GM21723 (cell line): ENCODE data around the gene B4GALNT4.
"Not testable (repeated sequence)": the region's sequence is repeated elsewhere in the genome, so short reads cannot be mapped to it uniquely, and the experiment has no call there.

Experiments used
- ATAC-seq: cut with Tn5 transposase; IDR thresholded peaks from one replicate; pipeline ENCODE4 v1.9.1; 2021; ENCODE audit warnings: mild to moderate bottlenecking, moderate library complexity; ENCODE audit not compliant: unreplicated experiment

B4GALNT4 gene

DNA sequence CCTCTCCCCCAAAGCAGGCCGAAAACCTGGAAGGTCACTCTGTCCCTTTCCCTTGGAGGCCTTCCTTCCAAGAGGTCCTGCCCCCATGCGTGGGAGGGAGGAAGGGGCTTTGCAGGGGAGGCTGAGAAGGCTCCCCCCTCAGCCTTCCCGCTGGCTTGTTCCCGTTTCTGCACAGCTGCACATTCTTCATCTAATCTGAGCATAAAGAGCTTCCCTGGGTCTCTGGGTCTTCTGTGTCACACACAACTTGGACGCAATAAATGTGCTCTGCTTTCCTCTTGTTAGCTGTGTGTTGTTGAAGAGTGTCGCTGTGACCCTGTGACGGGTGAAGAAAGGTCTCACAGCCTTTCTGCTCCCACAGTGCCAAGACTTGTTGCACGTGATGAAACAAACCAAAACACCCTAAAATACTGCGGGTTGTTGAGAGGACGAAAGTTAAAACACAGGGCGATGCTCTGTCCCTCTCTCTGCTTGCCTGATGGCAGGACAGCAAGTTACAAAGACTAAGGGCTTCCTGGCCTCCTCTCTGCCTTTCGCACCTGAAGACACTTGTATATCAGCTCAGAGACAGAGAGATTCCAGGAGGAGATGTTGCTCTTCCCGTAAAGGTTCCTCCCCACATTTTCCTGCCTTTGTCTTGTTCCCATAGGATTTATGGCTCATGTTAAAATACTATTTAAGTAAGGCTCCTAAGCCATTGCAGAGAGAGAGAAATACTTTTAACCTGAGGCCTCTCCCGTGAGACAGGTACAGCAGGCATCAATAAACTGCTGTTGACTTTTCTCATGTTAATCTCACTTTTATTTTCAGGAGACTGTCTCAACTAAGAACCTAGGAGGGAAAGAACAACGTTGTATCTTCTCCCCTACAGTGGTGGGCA lies 33.3 kb upstream of the B4GALNT4 start:
- ATAC-seq, result no peak

- ATAC-seq, result no peak
These were observed 32.6 kb upstream of the B4GALNT4 start for GRCh38 chr11:336659-337198.

- ATAC-seq, result no peak
These were observed 31.6 kb upstream of the B4GALNT4 start for GRCh38 chr11:337711-338110.

- ATAC-seq, result no peak
These were observed 29.3 kb upstream of the B4GALNT4 start for GRCh38 chr11:339963-340362.

- no peak for ATAC-seq
These were observed 28.5 kb upstream of the B4GALNT4 start for GRCh38 chr11:340539-341512.

GRCh38 chr11:342328-342727 lies 27.0 kb upstream of the B4GALNT4 start:
- no peak for ATAC-seq

GRCh38 chr11:344836-345578 lies 24.3 kb upstream of the B4GALNT4 start:
- no peak for ATAC-seq

- ATAC-seq, result no peak
These were observed 22.8 kb upstream of the B4GALNT4 start for GRCh38 chr11:346529-346928.

GRCh38 chr11:349270-349954 lies 19.9 kb upstream of the B4GALNT4 start:
- not testable (repeated sequence) for ATAC-seq

- not testable (repeated sequence) for ATAC-seq
These were observed 19.1 kb upstream of the B4GALNT4 start for GRCh38 chr11:350033-350722.

- ATAC-seq, result no peak
These were observed 18.5 kb upstream of the B4GALNT4 start for GRCh38 chr11:350723-351255.

DNA sequence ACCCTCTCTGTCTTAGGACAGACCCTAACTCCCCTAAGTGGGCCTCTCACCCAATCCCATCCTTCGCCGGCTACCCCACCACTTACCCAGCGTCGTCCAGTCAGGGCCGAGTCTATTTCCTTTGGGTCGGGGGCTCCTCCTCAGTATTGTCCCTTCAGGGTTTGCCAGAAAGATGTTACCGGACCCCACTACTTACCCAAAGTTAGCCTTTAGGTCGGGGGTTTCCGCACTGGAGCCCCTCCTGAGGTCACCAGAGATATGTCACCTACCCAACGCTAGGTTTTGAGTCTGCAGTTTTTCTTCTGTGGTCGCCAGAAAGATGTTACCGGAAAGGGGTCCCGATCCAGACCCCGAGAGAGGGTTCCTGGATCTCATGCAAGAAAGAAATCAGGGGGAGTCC lies 17.9 kb upstream of the B4GALNT4 start:
- no peak for ATAC-seq

GRCh38 chr11:352456-353031 lies 16.8 kb upstream of the B4GALNT4 start:
- ATAC-seq, result no peak

DNA sequence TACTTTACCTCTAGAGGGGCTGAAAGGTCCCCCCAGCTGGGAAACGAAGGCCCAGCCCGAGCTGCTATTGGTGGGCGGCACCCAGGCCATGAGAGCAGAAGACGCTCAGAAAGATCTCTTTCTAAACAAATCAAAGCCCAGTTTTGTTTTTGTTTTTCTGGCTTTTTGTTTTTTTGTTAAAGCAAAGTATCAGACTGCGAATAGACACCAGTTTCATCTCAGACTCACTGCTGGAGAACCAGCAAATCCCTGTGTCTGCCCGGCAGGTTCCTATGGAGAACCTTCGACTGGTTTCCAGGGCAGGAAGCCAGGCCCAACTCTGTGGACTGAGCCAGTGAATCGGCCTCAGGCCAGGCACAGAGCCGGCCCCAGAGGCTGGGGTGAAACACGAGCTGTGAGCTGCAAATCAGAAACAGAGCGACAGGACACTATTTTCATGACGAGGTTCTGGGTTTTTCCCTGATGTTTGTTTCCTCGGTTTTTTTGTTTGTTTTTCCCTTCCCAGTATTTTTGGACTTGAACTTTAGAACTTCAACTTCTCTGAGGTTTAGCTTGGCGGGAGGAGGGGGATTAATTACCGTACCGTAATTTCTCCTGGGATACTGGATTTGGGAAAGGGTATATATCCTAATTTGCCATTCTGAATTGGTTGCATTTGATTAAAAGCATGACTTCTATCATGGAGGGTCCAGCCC lies 16.0 kb upstream of the B4GALNT4 start:
- ATAC-seq, result no peak

- peak; percentile 56 for ATAC-seq
These were observed 13.5 kb upstream of the B4GALNT4 start for GRCh38 chr11:355581-356458.

- no peak for ATAC-seq
These were observed 12.7 kb upstream of the B4GALNT4 start for GRCh38 chr11:356610-357009.

DNA sequence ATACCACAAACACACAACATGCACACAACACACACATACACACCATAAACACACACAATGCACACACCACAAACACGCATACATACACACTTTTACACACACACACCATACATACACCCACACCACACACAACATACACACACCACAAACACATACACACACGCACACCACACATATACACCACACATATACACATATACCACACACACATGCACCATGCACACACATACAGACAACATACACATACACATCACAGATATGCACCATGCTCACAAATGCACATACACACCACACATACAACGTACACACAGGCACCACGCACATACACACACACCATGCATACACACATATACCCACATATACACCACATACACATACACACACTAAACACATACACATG lies 11.7 kb upstream of the B4GALNT4 start:
- no peak for ATAC-seq
